ENCODE measurements around the gene RHOV.

Gene RHOV

DNA sequence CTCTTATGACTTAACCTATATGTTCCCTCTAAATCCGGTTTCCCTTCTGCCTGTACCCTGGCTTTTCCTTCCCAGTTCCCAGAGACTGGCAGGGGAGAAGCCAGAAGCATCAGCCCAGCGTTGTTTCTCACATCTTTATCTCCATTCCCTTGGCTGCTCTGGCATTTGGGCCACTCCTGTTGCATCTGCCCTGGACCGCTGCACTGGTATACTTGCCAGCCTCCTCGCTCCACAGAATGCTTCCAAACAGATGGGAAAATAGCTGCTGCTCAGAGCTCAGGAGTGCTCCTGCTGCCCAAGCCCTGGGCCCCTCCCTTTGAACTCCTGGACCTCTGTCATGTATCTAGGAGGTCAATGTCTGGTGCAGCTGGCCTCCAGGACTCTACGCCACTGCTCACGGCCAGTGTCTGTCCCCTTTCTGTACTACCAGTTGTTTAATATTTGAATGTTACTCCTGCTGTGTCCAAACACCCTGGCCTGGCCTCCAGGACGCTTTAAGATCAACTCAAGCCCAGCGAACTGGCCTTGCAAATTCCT is 23.4 kb downstream of the RHOV start:
- H3K36me3 Mint-ChIP-seq (ENCODE audit: low read depth): no peaks in the 10 kb centered on the region
- ATAC-seq (no peak), DNase-seq (no peak)
- peaks cover 3% of the 10 kb centered on the region for H3K27me3 Mint-ChIP-seq
- H3K4me3 Mint-ChIP-seq: no peak overlapping the region
- H3K4me1 Mint-ChIP-seq: peaks cover 17% of the 10 kb centered on the region
- no peak overlapping the region for H3K27ac Mint-ChIP-seq
- H3K9me3 Mint-ChIP-seq: no peaks in the 10 kb centered on the region

DNA sequence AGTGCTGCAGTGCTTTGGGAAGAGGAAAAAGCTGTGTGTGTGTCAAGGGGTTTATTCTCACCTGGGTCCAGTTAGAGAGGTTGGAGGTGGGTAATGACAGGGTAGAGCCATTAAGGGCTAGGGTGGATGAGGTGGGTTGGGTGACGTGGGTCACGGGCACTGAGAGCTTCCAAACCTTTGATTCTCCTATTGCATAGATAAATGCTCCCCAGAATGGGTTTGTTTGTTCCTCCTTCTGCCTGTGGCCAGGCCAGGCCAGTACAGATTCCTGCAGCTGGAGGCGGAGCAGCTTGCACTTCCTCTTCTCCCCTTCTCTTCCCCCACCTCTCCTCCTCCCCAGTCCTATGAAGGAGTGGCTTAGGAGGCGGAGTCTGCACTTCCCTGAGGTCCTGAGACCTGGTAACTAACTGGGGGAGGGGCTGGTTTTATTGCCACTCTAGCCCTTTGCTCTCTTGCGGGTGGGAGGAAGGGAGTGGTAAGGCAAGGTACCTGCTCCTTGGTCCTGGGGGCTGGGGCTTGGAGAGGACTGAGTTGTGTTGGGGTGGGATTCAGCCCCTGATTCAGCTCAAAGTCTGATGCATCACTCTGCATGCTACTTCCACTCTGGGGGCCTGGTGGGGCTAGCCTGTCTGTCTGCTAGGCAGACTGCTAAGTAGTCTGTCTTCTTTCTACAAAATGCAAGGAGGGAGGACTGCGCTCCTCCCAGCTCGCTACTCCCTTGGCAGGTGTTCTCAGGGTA is 26.6 kb downstream of the RHOV start:
- H3K27me3 Mint-ChIP-seq: peaks cover 20% of the 10 kb centered on the region
- no peaks in the 10 kb centered on the region for H3K9me3 Mint-ChIP-seq
- ATAC-seq (no peak), DNase-seq (no peak)
- peak overlapping the region; percentile 39 for H3K27ac Mint-ChIP-seq
- no peak overlapping the region for H3K4me3 Mint-ChIP-seq
- peaks cover 30% of the 10 kb centered on the region for H3K4me1 Mint-ChIP-seq
- peaks cover 3% of the 10 kb centered on the region for H3K36me3 Mint-ChIP-seq (ENCODE audit: low read depth)

- no peaks in the 10 kb centered on the region for H3K9me3 Mint-ChIP-seq
- H3K4me1 Mint-ChIP-seq: peaks cover 30% of the 10 kb centered on the region
- ATAC-seq (no peak), DNase-seq (no peak)
- peak overlapping the region; percentile 39 for H3K27ac Mint-ChIP-seq
- no peak overlapping the region for H3K4me3 Mint-ChIP-seq
- H3K36me3 Mint-ChIP-seq (ENCODE audit: low read depth): peaks cover 3% of the 10 kb centered on the region
- H3K27me3 Mint-ChIP-seq: peaks cover 22% of the 10 kb centered on the region
Measured at GRCh38 chr15:40846841-40847222, 27.2 kb downstream of the RHOV start.

DNA sequence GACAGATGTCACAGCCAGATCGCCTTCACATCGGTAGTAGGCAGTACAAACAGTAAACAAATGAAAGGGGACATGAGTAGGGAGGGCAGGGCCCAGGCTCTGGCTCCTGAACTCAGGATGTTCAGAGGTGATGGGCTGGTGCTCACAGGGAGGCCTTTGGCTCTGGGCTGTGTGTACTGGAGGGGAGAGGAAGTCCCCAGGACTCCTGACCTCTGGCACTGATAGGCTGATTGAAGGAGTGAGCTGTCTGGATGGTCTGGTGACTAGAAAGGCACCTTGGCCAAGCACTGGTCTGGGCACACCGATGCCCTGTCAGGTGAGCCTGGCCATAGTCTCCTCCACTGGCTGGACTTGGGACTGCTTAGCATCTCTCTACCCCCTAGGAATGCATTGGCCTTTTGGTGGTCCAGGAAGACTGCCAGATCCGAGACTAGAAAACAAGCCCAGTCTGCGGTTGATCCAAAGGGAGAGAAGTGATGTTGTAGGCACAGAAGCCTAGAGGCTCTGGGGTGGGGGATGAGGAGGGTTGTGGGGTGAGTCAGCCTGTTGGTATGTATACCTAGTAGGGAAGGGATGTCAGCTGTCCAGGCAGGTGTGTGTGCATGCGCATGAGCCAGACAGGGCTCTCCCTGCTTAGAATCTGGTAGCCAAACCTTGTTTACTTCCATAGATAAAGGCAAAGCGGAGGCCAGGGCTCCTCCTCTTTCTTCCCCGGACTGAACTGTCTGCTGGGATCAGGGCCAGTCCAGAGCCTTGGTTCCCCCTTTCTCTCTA is 28.3 kb downstream of the RHOV start:
- Mint-ChIP-seq H3K27me3 (peaks cover 25% of the 10 kb centered on the region), H3K4me1 (peaks cover 30% of the 10 kb centered on the region), H3K9me3 (no peaks in the 10 kb centered on the region), H3K27ac (no peak overlapping the region), H3K36me3 (ENCODE audit: low read depth) (peaks cover 3% of the 10 kb centered on the region), H3K4me3 (peak overlapping the region; percentile 86)
- no peak for ATAC-seq
- no peak for DNase-seq

- Mint-ChIP-seq H3K9me3 (no peaks in the 10 kb centered on the region), H3K36me3 (ENCODE audit: low read depth) (peaks cover 3% of the 10 kb centered on the region), H3K27me3 (peaks cover 25% of the 10 kb centered on the region), H3K4me1 (peaks cover 30% of the 10 kb centered on the region), H3K4me3 (peak overlapping the region; percentile 86), H3K27ac (peak overlapping the region; percentile 11)
- no peak for DNase-seq
- no peak for ATAC-seq
Measured at GRCh38 chr15:40845036-40845435, 29.0 kb downstream of the RHOV start.

DNA sequence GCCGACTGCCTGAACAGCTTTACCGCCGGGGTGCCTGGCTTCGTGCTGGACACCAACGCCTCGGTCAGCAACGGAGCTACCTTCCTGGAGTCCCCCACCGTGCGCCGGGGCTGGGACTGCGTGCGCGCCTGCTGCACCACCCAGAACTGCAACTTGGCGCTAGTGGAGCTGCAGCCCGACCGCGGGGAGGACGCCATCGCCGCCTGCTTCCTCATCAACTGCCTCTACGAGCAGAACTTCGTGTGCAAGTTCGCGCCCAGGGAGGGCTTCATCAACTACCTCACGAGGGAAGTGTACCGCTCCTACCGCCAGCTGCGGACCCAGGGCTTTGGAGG is 29.4 kb downstream of the RHOV start:
- H3K36me3 Mint-ChIP-seq (ENCODE audit: low read depth): peaks cover 3% of the 10 kb centered on the region
- H3K27ac Mint-ChIP-seq: peak overlapping the region; percentile 11
- H3K4me1 Mint-ChIP-seq: peaks cover 30% of the 10 kb centered on the region
- peak; percentile 26 for ATAC-seq
- H3K9me3 Mint-ChIP-seq: no peaks in the 10 kb centered on the region
- peaks cover 25% of the 10 kb centered on the region for H3K27me3 Mint-ChIP-seq
- H3K4me3 Mint-ChIP-seq: peak overlapping the region; percentile 86
- DNase-seq: peak; percentile 54

- no peaks in the 10 kb centered on the region for H3K9me3 Mint-ChIP-seq
- H3K27me3 Mint-ChIP-seq: peaks cover 25% of the 10 kb centered on the region
- ATAC-seq (peak; percentile 83), DNase-seq (peak; percentile 85)
- peak within 1 kb of the TSS; percentile 86 for H3K4me3 Mint-ChIP-seq
- peaks cover 3% of the 10 kb centered on the region for H3K36me3 Mint-ChIP-seq (ENCODE audit: low read depth)
- H3K27ac Mint-ChIP-seq: peak within 1 kb of the TSS; percentile 27
- peaks cover 30% of the 10 kb centered on the region for H3K4me1 Mint-ChIP-seq
Measured at GRCh38 chr15:40843885-40844695, 29.9 kb downstream of the RHOV start, which contains the start of gene SPINT1. TSS of gene SPINT1 (plus strand) at chr15:40844048. CDS start at chr15:40844555, 507 bp downstream.

DNA sequence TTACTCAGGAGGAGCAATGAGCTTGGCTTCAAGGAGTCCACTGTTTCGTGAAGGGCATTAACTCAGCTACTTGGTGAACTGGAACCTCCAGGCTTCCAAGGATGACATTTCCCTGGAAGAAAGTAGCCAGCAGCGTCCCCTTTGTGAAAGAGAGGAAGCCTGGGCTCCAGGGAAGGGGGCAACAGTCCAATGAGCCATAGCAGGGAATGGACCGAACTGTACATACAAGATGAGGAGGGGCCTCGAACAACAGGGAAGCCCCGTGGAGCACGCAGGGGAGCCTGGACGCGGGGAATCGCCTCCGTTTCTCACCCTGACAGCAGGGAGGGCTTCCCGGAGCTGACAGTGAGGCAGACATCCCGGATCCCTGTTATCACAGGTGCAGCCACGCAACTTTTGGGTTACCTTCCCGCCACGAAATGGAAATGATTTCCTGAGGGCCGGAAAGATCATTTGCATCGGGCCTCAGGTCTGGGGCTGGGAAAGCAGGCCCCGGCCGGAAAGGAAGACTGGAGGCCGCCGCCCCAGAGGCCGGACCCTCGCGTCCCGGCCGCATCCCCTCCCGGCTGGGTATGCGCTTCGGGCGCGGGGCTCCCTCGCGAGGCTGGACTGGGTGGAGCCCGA is 30.7 kb downstream of the RHOV start:
- ATAC-seq: no peak
- peaks cover 25% of the 10 kb centered on the region for H3K27me3 Mint-ChIP-seq

DNA sequence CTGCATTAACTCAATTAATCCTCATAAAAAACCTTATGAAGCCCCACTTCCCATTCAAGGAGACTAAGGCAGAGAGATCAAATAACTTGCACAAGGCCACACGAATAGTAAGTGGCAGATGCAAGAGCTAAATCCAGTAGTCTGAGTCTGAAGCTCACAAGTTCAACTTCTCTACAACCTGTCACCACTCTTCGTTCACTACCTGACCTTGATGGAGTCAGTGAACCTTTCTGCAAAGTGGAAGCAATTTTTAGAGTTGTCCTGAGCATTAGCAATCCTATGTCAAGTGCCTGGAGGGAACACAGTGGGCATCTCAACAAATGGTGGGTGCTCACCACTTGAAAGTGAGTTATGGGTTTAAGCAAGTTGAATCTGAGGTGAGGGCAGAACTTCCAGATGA is 32.3 kb downstream of the RHOV start:
- Mint-ChIP-seq H3K27me3 (peaks cover 23% of the 10 kb centered on the region), H3K27ac (no peak overlapping the region), H3K4me1 (peaks cover 21% of the 10 kb centered on the region), H3K9me3 (no peaks in the 10 kb centered on the region), H3K36me3 (ENCODE audit: low read depth) (peaks cover 3% of the 10 kb centered on the region), H3K4me3 (no peak overlapping the region)
- ATAC-seq: no peak
- no peak for DNase-seq

More for the DNA sequence above, 30.7 kb downstream of the RHOV start:
- H3K36me3 Mint-ChIP-seq (ENCODE audit: low read depth): peaks cover 3% of the 10 kb centered on the region
- DNase-seq: no peak
- peak overlapping the region; percentile 27 for H3K27ac Mint-ChIP-seq
- H3K4me1 Mint-ChIP-seq: peaks cover 30% of the 10 kb centered on the region
- peak overlapping the region; percentile 63 for H3K4me3 Mint-ChIP-seq
- no peaks in the 10 kb centered on the region for H3K9me3 Mint-ChIP-seq

GRCh38 chr15:40838756-40839155 is 35.3 kb downstream of the RHOV start:
- peaks cover 14% of the 10 kb centered on the region for H3K27me3 Mint-ChIP-seq
- H3K36me3 Mint-ChIP-seq (ENCODE audit: low read depth): no peaks in the 10 kb centered on the region
- DNase-seq (no peak), ATAC-seq (no peak)
- H3K4me1 Mint-ChIP-seq: peaks cover 4% of the 10 kb centered on the region
- no peaks in the 10 kb centered on the region for H3K9me3 Mint-ChIP-seq
- no peak overlapping the region for H3K4me3 Mint-ChIP-seq
- H3K27ac Mint-ChIP-seq: no peak overlapping the region

DNA sequence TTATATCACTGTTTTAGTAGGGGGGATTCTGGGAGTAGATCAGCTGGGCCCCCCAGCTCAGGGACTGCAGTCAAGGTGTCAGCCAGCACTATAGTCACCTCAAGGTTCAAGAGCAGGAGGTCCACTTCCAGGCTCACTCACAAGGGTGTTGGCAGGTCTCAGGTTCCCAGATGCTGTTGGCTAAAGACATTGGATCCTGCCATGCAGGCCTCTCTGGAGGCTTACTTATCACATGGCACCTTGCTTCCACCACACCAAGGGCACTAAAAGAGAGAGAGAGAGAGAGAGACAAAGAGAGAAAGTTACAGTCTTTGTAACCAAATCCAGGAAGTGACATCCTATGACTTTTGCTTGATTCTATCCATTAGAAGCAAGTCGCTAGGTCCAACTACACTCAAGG is 38.0 kb downstream of the RHOV start:
- no peak for DNase-seq
- H3K36me3 Mint-ChIP-seq (ENCODE audit: low read depth): no peaks in the 10 kb centered on the region
- no peak for ATAC-seq
- no peaks in the 10 kb centered on the region for H3K27me3 Mint-ChIP-seq
- H3K27ac Mint-ChIP-seq: no peak overlapping the region
- no peaks in the 10 kb centered on the region for H3K4me1 Mint-ChIP-seq
- H3K4me3 Mint-ChIP-seq: no peak overlapping the region
- no peaks in the 10 kb centered on the region for H3K9me3 Mint-ChIP-seq

GRCh38 chr15:40832903-40833302 is 41.1 kb downstream of the RHOV start:
- no peak overlapping the region for H3K27ac Mint-ChIP-seq
- no peaks in the 10 kb centered on the region for H3K9me3 Mint-ChIP-seq
- no peak for ATAC-seq
- H3K36me3 Mint-ChIP-seq (ENCODE audit: low read depth): no peaks in the 10 kb centered on the region
- no peaks in the 10 kb centered on the region for H3K4me1 Mint-ChIP-seq
- no peak for DNase-seq
- H3K27me3 Mint-ChIP-seq: no peaks in the 10 kb centered on the region
- no peak overlapping the region for H3K4me3 Mint-ChIP-seq

- no peaks in the 10 kb centered on the region for H3K27me3 Mint-ChIP-seq
- H3K9me3 Mint-ChIP-seq: no peaks in the 10 kb centered on the region
- no peak overlapping the region for H3K4me3 Mint-ChIP-seq
- no peaks in the 10 kb centered on the region for H3K4me1 Mint-ChIP-seq
- ATAC-seq: no peak
- H3K27ac Mint-ChIP-seq: no peak overlapping the region
- no peaks in the 10 kb centered on the region for H3K36me3 Mint-ChIP-seq (ENCODE audit: low read depth)
- no peak for DNase-seq
Measured at GRCh38 chr15:40831861-40832260, 42.2 kb downstream of the RHOV start.

DNA sequence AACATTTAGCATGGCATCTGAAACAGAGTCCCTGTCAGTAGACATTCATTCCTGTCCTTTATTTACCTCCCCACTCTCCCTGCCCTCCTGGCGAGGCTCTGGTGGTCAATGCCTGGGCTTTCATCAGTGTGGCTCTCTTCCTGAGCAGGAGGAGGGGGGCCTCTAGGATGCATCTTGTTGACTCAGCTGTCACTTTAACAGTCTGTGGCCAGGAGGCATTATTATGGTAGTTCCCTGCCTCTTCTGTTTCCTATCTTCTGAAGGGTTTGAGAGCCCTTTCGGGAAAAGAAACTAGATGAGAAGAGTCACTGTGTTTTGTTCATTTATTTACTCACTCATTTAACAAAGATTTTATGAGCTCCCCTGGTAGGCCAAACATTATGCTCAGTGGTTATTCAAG is 43.1 kb downstream of the RHOV start:
- Mint-ChIP-seq H3K4me1 (no peaks in the 10 kb centered on the region), H3K4me3 (no peak overlapping the region), H3K27me3 (no peaks in the 10 kb centered on the region), H3K9me3 (no peaks in the 10 kb centered on the region), H3K27ac (no peak overlapping the region), H3K36me3 (ENCODE audit: low read depth) (no peaks in the 10 kb centered on the region)
- no peak for ATAC-seq
- DNase-seq: no peak
